ENCODE measurements around the gene NDUFB6.
A peak's percentile ranks its signal among the peaks of the same experiment; 100 is the strongest.
"Not testable (repeated sequence)": the region's sequence is repeated elsewhere in the genome, so short reads cannot be mapped to it uniquely, and the experiment has no call there.

The NDUFB6 gene

DNA sequence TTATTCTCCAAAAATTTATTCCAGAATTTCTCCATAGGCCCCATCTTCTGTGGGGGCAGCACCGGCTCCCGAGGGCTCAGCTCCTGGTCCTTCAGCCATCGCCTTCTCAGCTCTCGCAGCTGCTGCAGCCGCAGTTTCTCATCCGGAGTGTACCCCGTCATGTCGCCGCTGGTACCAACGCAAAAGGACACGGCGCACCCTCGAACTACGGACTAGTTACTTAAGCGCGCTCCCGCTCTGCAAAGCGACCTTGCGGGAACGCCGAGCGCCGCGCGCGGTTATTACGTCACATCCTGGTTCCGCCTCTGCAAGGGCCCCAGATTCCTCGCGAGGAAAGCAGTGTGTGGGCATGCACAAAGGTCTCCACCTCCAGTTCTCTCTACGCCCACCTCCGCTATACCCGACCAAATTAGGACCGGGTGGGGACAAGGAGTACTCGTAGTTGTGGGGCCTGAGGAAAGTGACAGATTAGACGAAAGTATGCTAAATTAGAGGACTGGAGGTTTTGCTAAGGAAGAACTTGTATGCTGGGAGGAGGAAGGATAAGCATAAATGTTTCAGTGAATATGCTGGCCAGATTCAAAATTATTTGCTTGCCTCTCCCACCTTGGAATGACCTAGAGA lies at the start of gene NDUFB6:
NDUFB6 (minus strand) TSS at position 260 of the 624 bp plus-strand sequence; CDS start at position 161, 99 bp downstream.
- peak; percentile 90 for DNase-seq (ENCODE audit: low spot score)

DNA sequence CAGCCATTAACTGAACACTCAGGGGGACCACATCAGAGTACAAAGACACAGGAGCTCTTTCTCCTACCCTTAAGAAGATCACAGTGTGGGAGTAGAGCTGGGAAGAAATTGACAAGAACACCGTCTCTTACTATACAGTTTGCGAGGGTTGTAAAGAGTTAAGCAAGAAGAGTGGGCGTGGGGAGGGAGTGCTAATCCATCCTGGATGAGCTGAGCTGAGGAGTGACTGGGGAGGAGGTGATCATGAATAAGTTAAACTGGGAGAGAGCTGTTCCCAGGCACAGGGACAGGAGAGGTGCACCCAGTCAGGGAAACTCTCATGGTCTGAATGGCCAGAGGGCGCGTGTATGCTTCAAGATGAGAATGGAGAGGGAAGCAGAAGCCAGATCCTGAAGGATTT lies 45.3 kb upstream of the NDUFB6 start:
- no peak for DNase-seq (ENCODE audit: low spot score)

- DNase-seq (ENCODE audit: low spot score), result no peak
These were observed 33.9 kb upstream of the NDUFB6 start for GRCh38 chr9:32606811-32607210.

- DNase-seq (ENCODE audit: low spot score), result no peak
These were observed 31.2 kb upstream of the NDUFB6 start for GRCh38 chr9:32603914-32604852.

- not testable (repeated sequence) for DNase-seq (ENCODE audit: low spot score)
These were observed 26.1 kb upstream of the NDUFB6 start for GRCh38 chr9:32599021-32599420.

DNA sequence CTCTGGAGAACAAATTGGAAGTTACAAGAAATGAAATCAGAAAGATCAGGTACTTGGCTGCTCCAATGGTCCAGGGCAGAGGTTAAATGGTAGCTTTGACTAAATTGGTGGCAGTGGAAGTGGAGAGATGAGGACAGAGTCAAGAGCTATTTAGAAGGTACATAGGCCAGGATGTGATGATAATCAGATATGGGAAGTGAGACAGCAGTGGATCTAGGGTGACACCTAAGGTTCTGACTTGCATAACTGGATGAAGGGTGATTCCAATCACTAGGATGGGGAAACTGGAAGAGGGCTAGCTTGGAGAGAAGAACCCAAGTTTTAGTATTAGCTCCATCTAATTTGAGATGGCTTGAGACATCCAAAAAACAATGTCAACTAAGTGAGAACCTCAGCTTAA lies 24.0 kb upstream of the NDUFB6 start:
- DNase-seq (ENCODE audit: low spot score), result no peak

DNA sequence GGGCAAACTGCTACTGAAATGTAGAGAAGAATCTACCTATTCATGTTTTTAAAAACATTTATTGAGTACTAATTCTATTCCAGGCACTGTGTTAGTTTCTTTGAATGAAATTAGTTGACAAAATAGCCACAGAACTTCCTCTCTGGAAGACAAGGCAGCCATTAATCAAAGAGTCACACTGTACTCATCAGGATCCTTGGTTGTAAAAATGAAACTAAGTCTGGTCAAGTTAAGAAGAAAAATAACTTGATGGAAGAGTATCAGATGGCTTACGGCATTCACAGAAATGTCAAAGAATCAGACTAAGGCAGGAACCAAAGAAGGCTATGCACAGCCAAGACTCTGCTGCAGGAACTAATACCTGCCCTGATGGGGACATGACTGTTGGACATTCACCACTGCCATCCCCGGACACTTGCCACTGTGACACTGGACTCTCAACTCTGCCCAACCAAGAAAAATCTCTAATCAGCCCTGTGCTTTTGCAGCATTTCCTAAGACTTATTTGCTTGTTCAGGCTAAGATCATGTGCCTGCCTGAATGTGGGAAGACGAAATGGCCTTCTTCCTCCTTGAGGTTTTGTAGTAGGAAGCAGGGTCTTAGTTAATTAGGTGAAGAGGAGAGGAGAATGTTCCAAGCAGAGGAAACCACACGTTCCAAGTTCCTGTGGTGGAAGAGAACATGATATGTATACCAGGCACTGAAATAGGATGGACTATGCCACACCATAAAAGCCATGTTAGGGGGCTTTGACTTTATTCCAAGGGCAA lies 23.3 kb upstream of the NDUFB6 start:
- DNase-seq (ENCODE audit: low spot score), result no peak

- no peak for DNase-seq (ENCODE audit: low spot score)
These were observed 17.9 kb upstream of the NDUFB6 start for GRCh38 chr9:32590898-32591297.

GRCh38 chr9:32590476-32590875 lies 17.5 kb upstream of the NDUFB6 start:
- DNase-seq (ENCODE audit: low spot score), result no peak

- peak; percentile 25 for DNase-seq (ENCODE audit: low spot score)
These were observed 16.2 kb upstream of the NDUFB6 start for GRCh38 chr9:32589083-32589723.

- no peak for DNase-seq (ENCODE audit: low spot score)
These were observed 14.9 kb upstream of the NDUFB6 start for GRCh38 chr9:32587901-32588300.

DNA sequence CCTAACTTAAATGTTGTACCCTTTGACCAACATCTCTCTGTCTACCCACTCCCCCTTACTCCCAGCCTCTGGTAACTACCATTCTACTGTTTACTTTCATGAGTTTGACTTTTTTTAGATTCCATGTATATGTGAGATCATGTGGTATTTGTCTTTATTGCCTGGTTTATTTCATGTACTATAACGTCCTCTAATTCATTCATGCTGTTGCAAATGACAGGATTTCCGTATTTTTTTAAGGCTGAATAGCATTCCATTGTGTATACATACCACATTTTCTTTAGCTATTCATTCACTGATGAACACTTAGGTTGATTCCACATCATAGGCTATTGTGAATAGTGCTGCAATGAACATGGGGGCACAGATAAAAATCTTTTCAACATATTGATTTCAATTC lies 11.8 kb upstream of the NDUFB6 start:
- no peak for DNase-seq (ENCODE audit: low spot score)

- DNase-seq (ENCODE audit: low spot score), result peak; percentile 26
These were observed 8.7 kb upstream of the NDUFB6 start for GRCh38 chr9:32581512-32582143.

GRCh38 chr9:32580631-32581300 lies 7.8 kb upstream of the NDUFB6 start:
- no peak for DNase-seq (ENCODE audit: low spot score)

- DNase-seq (ENCODE audit: low spot score), result peak; percentile 43
These were observed 6.9 kb upstream of the NDUFB6 start for GRCh38 chr9:32579706-32580331.

GRCh38 chr9:32578976-32579375 lies 6.0 kb upstream of the NDUFB6 start:
- DNase-seq (ENCODE audit: low spot score), result no peak

DNA sequence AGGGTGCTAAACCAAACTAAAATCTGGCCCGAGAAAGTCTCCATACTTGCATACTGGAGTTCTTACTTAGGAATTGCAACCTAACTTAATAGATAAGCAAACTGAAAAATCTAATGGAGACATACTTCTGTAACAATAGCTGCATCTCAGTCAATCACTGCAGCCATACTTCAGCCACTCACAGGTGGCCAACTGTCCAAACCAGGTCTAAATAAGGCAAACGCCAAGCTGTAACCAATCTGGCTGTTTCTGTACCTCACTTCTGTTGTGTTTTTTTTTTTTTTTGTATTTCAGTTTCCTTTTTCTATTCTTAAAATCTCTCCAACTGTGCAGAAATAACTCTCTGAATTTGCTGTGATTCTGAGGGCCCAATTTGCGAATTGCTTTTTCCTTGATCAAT lies 4.4 kb upstream of the NDUFB6 start:
- DNase-seq (ENCODE audit: low spot score), result no peak

GRCh38 chr9:32574858-32575257 lies 1.9 kb upstream of the NDUFB6 start:
- no peak for DNase-seq (ENCODE audit: low spot score)

- no peak for DNase-seq (ENCODE audit: low spot score)
These were observed 862 bp upstream of the NDUFB6 start for GRCh38 chr9:32573821-32574220.

All from globus pallidus (tissue), 1 donor.